ENCODE measurements around the gene AFF2.

DNA sequence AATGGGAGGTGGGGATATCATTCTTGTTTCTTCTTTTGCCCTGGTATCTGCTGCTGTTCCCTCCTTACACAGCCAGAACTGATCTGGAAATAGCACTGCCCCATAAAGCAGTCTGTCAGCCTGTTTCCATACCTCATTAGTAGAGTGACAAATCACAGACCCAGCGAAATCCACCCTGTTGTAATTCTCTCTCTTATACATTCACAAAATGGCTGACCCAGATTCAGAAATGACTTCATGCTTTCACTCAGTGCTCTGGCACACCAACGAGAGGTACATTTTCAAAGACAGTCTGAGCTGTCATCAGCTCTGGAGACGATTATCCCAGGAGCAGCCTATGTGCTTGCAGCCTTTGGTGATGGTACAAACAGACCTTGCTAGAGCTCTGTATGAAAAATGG is 164.6 kb downstream of the AFF2 start:
- no peak for TF ChIP-seq EZH2phosphoT487 (IDR thresholded peaks at IDR 0.05; ENCODE audit: insufficient read depth, low read depth)
- TF ChIP-seq EZH2 (IDR thresholded peaks at IDR 0.05; ENCODE audit: insufficient read depth, poor library complexity, severe bottlenecking) = no peak
